NCI-H2171 (cell line): ENCODE data around the gene F2RL2.
"Not testable (repeated sequence)": the region's sequence is repeated elsewhere in the genome, so short reads cannot be mapped to it uniquely, and the experiment has no call there.

Source experiments
- DNase-seq: peaks from one replicate; lab custom pipeline; 2025; lab: John Stamatoyannopoulos, UW

Gene F2RL2

GRCh38 chr5:76620166-76620565 lies 3.0 kb downstream of the F2RL2 start:
- no peak for DNase-seq

DNA sequence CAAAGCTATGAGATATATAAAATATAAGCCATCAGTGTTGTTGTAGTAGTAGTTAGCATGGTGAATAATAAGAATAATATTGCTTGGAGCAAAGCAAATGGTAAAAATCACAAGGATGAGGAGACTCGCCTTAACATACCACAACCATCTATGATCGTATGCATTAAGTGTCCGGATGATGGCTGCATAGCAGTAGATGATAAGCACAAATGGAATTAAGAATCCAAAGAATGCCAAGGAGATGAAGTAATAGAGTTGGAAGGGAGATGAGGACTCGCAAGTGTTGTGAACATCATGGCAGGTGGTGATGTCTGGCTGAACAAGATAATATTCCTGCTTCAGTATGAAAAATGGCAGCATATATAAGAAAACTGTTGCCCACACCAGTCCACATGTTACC lies 5.5 kb downstream of the F2RL2 start:
- DNase-seq: no peak

DNA sequence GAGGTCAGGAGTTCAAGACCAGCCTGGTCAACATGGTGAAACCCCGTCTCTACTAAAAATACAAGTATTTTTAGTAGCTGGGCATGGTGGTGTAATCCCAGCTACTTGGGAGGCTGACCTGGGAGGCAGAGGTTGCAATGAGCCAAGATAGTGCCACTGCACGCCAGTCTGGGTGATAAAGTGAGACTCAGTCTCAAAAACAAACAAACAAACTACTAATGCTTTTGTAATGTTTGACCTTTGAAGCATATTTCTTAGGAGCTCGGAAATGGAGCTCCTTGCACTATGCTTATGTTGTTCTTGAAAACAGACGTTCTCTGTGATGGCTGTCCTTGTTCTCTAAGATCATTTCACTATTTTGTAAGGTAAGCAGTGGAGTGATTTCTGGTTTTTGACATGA lies 6.0 kb downstream of the F2RL2 start:
- DNase-seq: no peak

GRCh38 chr5:76616206-76616605 lies 7.0 kb downstream of the F2RL2 start:
- DNase-seq: no peak

DNA sequence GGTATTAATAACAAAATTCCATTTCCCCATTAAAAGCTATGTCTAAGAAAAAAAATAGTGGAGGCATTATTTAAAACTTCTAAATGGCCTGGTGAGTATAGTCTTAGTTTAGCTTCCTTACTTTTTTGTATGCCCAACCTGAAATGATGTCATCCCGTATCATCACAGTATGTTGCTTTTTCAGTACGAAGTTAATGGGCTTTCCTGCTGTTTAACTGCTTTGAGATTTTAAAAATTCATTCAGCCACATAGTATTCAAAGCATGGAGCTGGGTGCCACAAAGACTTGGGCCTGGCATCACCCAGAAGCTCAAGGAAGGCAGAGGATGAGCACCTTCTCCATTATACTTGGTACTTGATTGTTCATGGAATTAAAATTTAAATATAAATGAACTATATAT lies 7.4 kb downstream of the F2RL2 start:
- DNase-seq: no peak

- no peak for DNase-seq
Measured at GRCh38 chr5:76612942-76613341, 10.3 kb downstream of the F2RL2 start.

- DNase-seq: no peak
Measured at GRCh38 chr5:76610196-76610595, 13.0 kb downstream of the F2RL2 start.

- DNase-seq: no peak
Measured at GRCh38 chr5:76608833-76609232, 14.4 kb downstream of the F2RL2 start.

DNA sequence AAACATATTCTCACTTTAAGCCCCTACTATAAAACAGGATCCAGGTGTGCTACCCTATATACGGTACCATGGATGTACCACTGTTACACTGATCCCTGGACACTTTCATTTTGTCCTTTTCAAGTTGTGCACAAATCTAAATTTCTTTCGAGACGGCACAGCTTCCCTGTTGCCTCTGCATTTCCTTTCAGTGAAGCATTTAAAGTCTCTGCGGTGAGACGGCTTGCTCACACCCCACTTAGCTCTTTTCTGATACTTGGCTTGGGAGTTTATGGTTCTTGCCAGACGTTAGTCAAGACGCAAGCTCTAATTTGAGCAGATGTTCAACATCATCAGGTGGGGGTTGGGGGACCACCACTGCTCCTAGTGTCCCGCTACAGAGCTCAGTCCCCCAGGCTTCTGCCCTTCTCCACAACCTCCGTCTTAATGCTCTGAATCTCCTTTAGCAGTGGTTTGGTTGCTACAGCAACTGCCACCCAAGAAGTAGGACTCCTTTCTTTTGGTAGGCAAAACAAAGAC lies 15.8 kb downstream of the F2RL2 start:
- no peak for DNase-seq

GRCh38 chr5:76606701-76607100 lies 16.5 kb downstream of the F2RL2 start:
- DNase-seq: no peak

- DNase-seq: no peak
Measured at GRCh38 chr5:76604838-76605237, 18.4 kb downstream of the F2RL2 start.

- not testable (repeated sequence) for DNase-seq
Measured at GRCh38 chr5:76603991-76604390, 19.2 kb downstream of the F2RL2 start.

DNA sequence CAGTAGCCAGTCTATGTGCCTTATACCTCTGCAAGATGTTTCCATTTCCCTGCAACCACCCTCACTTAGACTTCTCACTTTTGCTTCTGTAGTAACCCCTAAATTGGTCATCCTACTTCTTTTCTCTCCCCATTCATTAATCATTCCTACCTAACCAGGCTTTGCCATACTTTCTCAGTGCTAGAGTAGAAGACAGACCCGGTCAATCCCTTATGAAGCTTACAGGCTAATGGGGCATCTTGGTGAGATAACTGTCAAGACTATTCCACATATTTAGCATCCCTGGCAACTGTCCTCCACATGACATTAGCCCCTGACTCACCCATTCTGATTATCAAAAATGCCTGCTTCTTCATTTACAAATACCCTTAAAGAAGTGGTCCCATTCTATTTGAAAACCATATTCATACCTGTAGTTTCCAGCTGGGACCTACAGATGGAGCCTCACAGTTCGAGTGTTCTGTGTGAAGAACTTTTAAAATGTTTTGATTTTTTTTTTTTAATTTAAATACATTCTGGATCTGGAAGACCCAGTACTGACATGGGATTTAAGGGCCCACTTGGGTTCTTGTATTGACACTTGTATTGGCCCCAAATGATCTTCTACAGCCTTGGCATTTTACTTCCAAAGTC lies 21.0 kb downstream of the F2RL2 start:
- DNase-seq: no peak

DNA sequence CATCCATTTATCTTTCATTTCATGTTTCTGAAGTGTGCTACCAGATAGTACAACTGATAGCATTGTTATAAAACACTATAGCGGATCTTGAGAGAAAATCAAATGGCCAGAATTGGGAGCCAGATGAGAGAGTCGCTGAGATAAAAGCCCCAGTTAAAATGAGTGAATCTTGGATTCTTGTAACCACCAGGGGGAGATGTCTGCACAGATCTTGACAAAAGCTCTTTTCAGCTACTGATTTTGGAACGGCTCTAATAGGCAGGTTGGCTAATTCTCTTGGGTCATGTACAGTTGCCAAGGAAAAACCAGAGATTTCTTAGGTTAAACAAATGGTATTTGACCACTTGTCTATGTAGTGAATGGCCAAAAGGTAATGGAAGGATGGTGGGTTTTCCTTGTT lies 21.7 kb downstream of the F2RL2 start:
- peak; percentile 12 for DNase-seq

GRCh38 chr5:76600716-76601115 lies 22.5 kb downstream of the F2RL2 start:
- DNase-seq: no peak

DNA sequence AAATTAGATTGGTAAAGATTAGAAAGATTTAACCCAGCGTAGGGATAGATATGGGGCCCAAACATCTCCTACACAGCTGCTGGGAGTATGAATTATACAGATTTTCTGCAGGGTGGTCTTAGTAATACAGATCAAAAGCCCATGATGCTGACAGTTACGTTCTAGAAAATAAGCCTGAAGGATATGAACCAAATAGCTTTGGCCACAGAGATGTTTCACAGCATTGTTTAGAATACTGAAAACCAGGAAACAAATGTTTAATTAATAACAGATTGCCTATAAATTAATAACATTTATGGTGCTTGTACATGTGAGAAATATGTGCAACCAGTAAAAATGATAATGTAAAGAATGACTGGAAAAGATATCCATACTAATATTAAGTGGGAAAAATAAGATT lies 24.7 kb downstream of the F2RL2 start:
- DNase-seq: no peak

DNA sequence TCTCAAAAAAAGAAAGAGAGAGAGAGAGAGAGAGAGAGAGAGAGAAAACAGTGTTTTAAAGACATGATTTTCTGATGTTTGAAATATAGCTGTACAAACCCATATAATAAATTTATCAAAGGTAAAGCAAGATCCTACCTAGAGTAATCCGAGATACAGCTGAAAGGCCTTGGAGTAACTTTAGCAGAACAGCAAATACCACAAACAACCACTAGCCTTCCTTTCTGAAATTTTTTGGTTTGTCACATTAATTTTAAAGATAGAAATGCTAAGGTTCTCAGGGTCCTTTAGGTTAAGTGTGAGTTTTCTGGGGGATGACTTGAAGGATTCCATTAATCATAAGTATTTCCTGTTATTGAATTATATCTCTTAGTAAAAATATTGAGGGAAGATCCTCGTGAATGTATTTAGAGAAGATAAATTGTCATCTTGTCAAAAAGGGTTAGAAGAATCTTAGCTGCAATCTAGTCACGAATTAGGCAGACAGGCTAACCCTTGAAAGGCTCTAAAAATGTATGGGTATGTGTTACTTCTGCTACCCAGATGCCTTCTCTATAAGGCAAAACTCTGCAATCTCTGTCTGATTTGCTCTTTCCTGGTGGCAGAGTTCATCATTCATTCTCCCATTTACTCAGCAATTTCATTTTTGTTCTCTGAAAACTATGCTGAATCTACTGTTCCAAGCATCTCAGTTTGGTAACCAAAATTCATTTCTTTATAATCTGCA lies 27.3 kb downstream of the F2RL2 start:
- DNase-seq: no peak

- DNase-seq: no peak
Measured at GRCh38 chr5:76594107-76594506, 29.1 kb downstream of the F2RL2 start.

DNA sequence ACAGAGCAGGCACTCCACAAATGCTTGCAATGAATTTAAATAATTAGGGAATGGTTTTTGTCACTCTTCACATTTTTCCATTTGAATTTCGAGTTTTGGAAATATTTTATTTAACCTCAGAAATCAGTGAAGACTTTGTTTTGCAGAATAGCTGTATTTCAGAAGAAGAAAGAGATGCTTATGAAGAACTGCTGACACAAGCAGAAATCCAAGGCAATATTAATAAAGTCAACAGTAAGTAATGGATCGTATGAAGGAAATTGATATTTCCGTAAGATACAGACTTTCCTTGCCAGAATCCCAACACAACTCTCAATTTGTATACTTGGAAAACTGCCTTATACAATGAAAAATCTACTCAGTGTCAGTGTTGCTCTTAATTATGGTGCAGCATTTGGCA lies 30.5 kb downstream of the F2RL2 start:
- DNase-seq: no peak

GRCh38 chr5:76591366-76591765 lies 31.8 kb downstream of the F2RL2 start:
- DNase-seq: no peak

DNA sequence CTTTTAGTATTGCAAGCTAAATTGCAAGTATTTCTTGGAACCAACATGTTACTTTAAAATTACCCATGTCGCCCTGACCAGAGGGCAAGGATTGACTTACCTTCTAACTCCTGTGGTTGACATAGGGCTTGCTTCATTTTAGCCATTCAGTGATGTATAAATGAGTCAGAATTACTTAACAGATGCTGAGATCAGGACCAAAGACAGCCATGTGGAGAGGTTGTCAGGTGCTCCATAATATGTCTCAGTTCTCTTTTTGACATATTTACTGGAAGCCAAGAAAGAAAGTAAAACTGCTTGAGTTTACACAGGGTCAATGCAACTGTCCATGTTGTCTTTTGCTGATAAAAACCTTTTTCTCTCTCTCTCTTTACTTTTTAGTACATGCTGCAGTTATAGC lies 33.2 kb downstream of the F2RL2 start:
- no peak for DNase-seq

GRCh38 chr5:76586531-76586930 lies 36.7 kb downstream of the F2RL2 start:
- DNase-seq: no peak

DNA sequence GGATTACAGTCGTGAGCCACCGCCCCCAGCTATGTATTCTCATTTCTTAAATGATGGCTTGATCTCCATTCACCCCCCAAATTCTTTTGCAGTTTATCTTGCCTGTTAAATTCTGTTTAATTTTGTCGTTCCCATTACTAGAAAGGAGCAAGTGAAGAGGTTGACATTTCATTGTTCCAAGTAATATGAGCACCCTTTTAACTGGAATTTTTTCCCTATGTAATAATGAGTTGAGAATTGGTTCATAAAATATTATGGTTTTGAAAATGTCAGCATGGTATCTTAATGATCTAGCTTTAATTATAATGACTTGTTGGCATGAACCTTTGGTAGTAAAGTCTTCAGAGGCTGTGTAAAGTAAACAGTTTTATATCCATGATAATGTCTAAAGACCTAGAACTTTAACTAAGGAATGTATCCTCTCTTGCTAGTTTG lies 37.4 kb downstream of the F2RL2 start:
- no peak for DNase-seq
